GM23338 (cell line): ENCODE results near the gene TLE2. TPM values are rescaled to one million over a fixed set of nuclear protein-coding genes. Genes with fewer than 3 reads are reported as not detected.

Source experiments
- ATAC-seq: fragments of 200-7000 bp; cut with Tn5 transposase; 3 replicates; pipeline ENCODE4 v1.9.1; 2020
- DNase-seq: peaks from one replicate; pipeline ENCODE4 v3.0.0-alpha.2; 2015; ENCODE audit warnings: low spot score
- H2AFZ ChIP-seq: fragments of 200-600 bp; sonication (generic); 2 replicates; pipeline ENCODE4 v1.8.0; 2016; ENCODE audit warnings: antibody characterized with exemption, mild to moderate bottlenecking, moderate library complexity
- H3F3A ChIP-seq: fragments of 200-600 bp; sonication (generic); replicated peaks from 2 replicates; pipeline ENCODE4 v1.8.0; 2017; ENCODE audit warnings: antibody characterized with exemption, mixed run types, low read depth
- H3K27ac ChIP-seq: fragments of 200-600 bp; sonication (generic); 2 replicates; pipeline ENCODE4 v1.6.1; 2016; ENCODE audit warnings: low read depth
- H3K27me3 ChIP-seq: fragments of 200-600 bp; sonication (generic); 2 replicates; pipeline ENCODE4 v1.8.0; 2016; ENCODE audit warnings: mild to moderate bottlenecking, mixed run types, moderate library complexity; ENCODE audit not compliant: insufficient read depth
- H3K36me3 ChIP-seq: fragments of 200-600 bp; sonication (generic); 2 replicates; pipeline ENCODE4 v1.8.0; 2016; ENCODE audit warnings: mild to moderate bottlenecking; ENCODE audit not compliant: insufficient read depth
- H3K4me1 ChIP-seq: fragments of 200-600 bp; sonication (generic); 2 replicates; pipeline ENCODE4 v1.8.0; 2016; ENCODE audit warnings: mild to moderate bottlenecking, moderate library complexity; ENCODE audit not compliant: insufficient read depth
- H3K4me2 ChIP-seq: fragments of 200-600 bp; sonication (generic); 2 replicates; pipeline ENCODE4 v1.7.1; 2017; ENCODE audit warnings: mixed run types
- H3K4me3 ChIP-seq: fragments of 200-600 bp; sonication (generic); 2 replicates; pipeline ENCODE4 v1.6.1; 2016; ENCODE audit warnings: mixed run types
- H3K79me2 ChIP-seq: fragments of 200-600 bp; sonication (generic); replicated peaks from 2 replicates; pipeline ENCODE4 v1.8.0; 2017; ENCODE audit warnings: mild to moderate bottlenecking; ENCODE audit not compliant: insufficient read depth
- H3K9me2 ChIP-seq: fragments of 200-600 bp; sonication (generic); 2 replicates; pipeline ENCODE4 v1.8.0; 2017; ENCODE audit not compliant: insufficient read depth
- H4K20me1 ChIP-seq: fragments of 200-600 bp; sonication (generic); replicated peaks from 2 replicates; pipeline ENCODE4 v1.8.0; 2017; ENCODE audit warnings: mild to moderate bottlenecking; ENCODE audit not compliant: insufficient read depth
- H3K27ac Mint-ChIP-seq: 2 replicates; pipeline ENCODE4 v1.8.0; 2020; ENCODE audit warnings: inconsistent platforms, mild to moderate bottlenecking, moderate library complexity, mixed read lengths
- H3K27me3 Mint-ChIP-seq: 3 replicates; pipeline ENCODE4 v1.8.0; 2022; ENCODE audit warnings: low read depth, mild to moderate bottlenecking, moderate library complexity, mixed read lengths, inconsistent platforms; ENCODE audit not compliant: insufficient read depth, poor library complexity
- H3K36me3 Mint-ChIP-seq: 3 replicates; pipeline ENCODE4 v1.8.0; 2021; ENCODE audit warnings: low read depth, mild to moderate bottlenecking, inconsistent platforms, moderate library complexity, mixed read lengths
- H3K4me1 Mint-ChIP-seq: 3 replicates; pipeline ENCODE4 v1.8.0; 2020; ENCODE audit warnings: mild to moderate bottlenecking, inconsistent platforms, mixed read lengths
- H3K4me3 Mint-ChIP-seq: 3 replicates; pipeline ENCODE4 v1.8.0; 2021; ENCODE audit warnings: moderate library complexity, mild to moderate bottlenecking, inconsistent platforms, mixed read lengths
- H3K9me3 Mint-ChIP-seq: 3 replicates; pipeline ENCODE4 v1.8.0; 2020; ENCODE audit warnings: moderate library complexity, mild to moderate bottlenecking, inconsistent platforms, mixed read lengths
- CREB1 ChIP-seq: fragments of 250-450 bp; sonication (Bioruptor Pico); IDR thresholded peaks from 2 replicates; pipeline ENCODE4 v1.5.0; 2020; ENCODE audit warnings: low read depth, mild to moderate bottlenecking, moderate library complexity
- EZH2 ChIP-seq: fragments of 200-600 bp; sonication (generic); IDR thresholded peaks from one replicate; pipeline ENCODE4 v1.8.0; 2017; ENCODE audit warnings: antibody characterized with exemption, mild to moderate bottlenecking, low read depth; ENCODE audit not compliant: unreplicated experiment
- EZH2phosphoT487 ChIP-seq: fragments of 200-600 bp; sonication (generic); IDR thresholded peaks from one replicate; pipeline ENCODE4 v1.8.1; 2018; ENCODE audit warnings: antibody characterized with exemption; ENCODE audit not compliant: unreplicated experiment
- JUNB ChIP-seq: IDR thresholded peaks from one replicate; pipeline ENCODE4 v1.6.1; 2016; ENCODE audit warnings: antibody characterized with exemption; ENCODE audit not compliant: unreplicated experiment
- NANOG ChIP-seq: IDR thresholded peaks from 2 replicates; pipeline ENCODE4 v1.6.1; 2016; ENCODE audit warnings: antibody characterized with exemption, borderline replicate concordance
- POLR2AphosphoS5 ChIP-seq: IDR thresholded peaks from 2 replicates; pipeline ENCODE4 v1.6.1; 2016; ENCODE audit warnings: antibody characterized with exemption, low read depth
- STAT1 ChIP-seq: IDR thresholded peaks from one replicate; pipeline ENCODE4 v1.6.1; 2016; ENCODE audit warnings: antibody characterized with exemption; ENCODE audit not compliant: unreplicated experiment
- ZNF114 ChIP-seq: fragments of 250-450 bp; sonication (Bioruptor Pico); IDR thresholded peaks from 2 replicates; pipeline ENCODE4 v1.5.0; 2020; ENCODE audit warnings: mild to moderate bottlenecking, moderate library complexity
- ZNF331 ChIP-seq: fragments of 250-450 bp; sonication (Bioruptor Pico); IDR thresholded peaks from 2 replicates; pipeline ENCODE4 v1.5.0; 2020; ENCODE audit warnings: low read depth, mild to moderate bottlenecking, moderate library complexity
- polyA plus RNA-seq: library from polyadenylated mRNA; unstranded; fragments of >200 nt; fragmentation: Nextera tagmentation; extraction: Ambion mirVana; gene quantifications from 2 replicates; pipeline ENCODE4 v1.2.1, GENCODE V29; 2016
- total RNA-seq: library from RNA; depleted of rRNA; stranded (reverse); fragments of >200 nt; shearing (Covaris generic); gene quantifications from 2 replicates; pipeline ENCODE4 v1.2.3, GENCODE V29; 2014
- TF ChIP-seq, protein P1 (sequence below), 2 experiments: fragments of 200-600 bp in 1 of 2; sonication (generic) in 1 of 2; conservative IDR thresholded peaks; 2 replicates each; pipeline versions ENCODE4 v1.5.1 to v1.6.1; 2016 to 2017; ENCODE audit warnings: antibody characterized with exemption in 2 of 2, low read depth in 2 of 2, mild to moderate bottlenecking in 2 of 2, moderate library complexity in 1 of 2
- TF ChIP-seq, protein P2 (sequence below): IDR thresholded peaks from 2 replicates; pipeline ENCODE4 v1.6.1; 2016; ENCODE audit warnings: antibody characterized with exemption
- TF ChIP-seq, protein P3 (sequence below): IDR thresholded peaks from one replicate; pipeline ENCODE4 v1.6.1; 2018; ENCODE audit warnings: antibody characterized with exemption; ENCODE audit not compliant: unreplicated experiment

The TLE2 gene
- total and polyA plus RNA-seq, 2 experiments from 2014 or later, result 5.2 to 22.8 TPM

DNA sequence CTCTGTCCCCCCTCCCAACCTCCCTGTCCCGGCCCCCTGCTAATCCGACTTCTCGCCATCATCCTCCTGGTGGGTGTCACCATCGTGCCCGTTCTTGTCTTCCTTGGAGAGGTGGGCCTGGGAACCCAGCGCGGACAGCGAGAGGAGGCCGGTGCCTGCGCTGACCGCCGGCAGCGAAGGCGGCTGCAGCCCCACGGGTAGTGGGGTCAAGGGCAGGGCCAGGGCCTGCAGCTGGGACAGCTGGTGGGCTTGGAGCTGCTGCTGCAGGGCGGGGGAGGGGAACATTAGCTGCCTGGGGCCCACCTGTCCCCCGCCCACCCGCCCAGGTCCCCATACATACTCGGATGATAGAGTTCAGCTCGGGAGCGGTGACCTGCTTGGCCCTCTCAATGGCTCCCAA lies 24.7 kb upstream of the TLE2 start (continued):
- TF ChIP-seq EZH2phosphoT487 (no peak), CREB1 (CRISPR knock-in tag) (no peak)
- TF ChIP-seq, protein P1, sequence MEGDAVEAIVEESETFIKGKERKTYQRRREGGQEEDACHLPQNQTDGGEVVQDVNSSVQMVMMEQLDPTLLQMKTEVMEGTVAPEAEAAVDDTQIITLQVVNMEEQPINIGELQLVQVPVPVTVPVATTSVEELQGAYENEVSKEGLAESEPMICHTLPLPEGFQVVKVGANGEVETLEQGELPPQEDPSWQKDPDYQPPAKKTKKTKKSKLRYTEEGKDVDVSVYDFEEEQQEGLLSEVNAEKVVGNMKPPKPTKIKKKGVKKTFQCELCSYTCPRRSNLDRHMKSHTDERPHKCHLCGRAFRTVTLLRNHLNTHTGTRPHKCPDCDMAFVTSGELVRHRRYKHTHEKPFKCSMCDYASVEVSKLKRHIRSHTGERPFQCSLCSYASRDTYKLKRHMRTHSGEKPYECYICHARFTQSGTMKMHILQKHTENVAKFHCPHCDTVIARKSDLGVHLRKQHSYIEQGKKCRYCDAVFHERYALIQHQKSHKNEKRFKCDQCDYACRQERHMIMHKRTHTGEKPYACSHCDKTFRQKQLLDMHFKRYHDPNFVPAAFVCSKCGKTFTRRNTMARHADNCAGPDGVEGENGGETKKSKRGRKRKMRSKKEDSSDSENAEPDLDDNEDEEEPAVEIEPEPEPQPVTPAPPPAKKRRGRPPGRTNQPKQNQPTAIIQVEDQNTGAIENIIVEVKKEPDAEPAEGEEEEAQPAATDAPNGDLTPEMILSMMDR (conservative IDR thresholded peaks at IDR 0.05; ENCODE audit: low read depth in 2 of 2), result no peak

DNA sequence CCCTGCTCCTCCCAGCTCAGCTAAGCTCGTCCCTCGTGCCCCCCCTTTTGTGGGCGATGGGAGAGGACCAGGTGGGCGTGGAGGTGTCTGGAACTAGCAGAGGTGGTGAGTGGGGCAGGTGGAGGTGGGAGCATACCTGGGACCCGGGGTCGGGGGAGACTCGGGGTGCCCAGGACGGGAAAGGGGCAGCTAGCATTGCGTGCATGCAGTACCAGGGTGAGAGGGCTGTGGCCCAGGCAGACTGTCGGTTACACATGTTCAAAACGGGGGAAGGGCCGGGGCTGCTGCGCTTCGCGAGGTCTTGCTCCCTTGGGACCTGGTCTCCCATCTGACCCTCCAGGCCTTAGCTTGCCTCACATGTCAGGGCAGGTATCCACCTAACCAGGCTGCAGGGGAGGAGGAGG lies 24.1 kb upstream of the TLE2 start:
- ATAC-seq (no peak), DNase-seq (no peak)
- H3K4me2 ChIP-seq, result no peak overlapping the region
- Mint-ChIP-seq H3K4me1 (peaks cover 31% of the 10 kb centered on the region), H3K9me3 (no peaks in the 10 kb centered on the region), H3K27ac (no peak overlapping the region), H3K4me3 (no peak overlapping the region), H3K36me3 (peaks cover 22% of the 10 kb centered on the region), H3K27me3 (peaks cover 35% of the 10 kb centered on the region)
- H3K4me3 ChIP-seq, result no peak overlapping the region
- no peaks in the 10 kb centered on the region; the same call in 1 of the 2 replicates for H4K20me1 ChIP-seq
- peaks cover 9% of the 10 kb centered on the region for H3K27me3 ChIP-seq
- no peaks in the 10 kb centered on the region for H3K79me2 ChIP-seq
- H3F3A ChIP-seq, result peaks cover 10% of the 10 kb centered on the region; the same call in 1 of the 2 replicates
- H3K27ac ChIP-seq, result no peak overlapping the region
- H3K36me3 ChIP-seq, result no peaks in the 10 kb centered on the region
- no peak overlapping the region for H2AFZ ChIP-seq
- no peaks in the 10 kb centered on the region for H3K9me2 ChIP-seq
- peaks cover 42% of the 10 kb centered on the region; the same call in 1 of the 2 replicates for H3K4me1 ChIP-seq
- TF ChIP-seq NANOG (no peak), ZNF331 (no peak), STAT1 (no peak), EZH2phosphoT487 (no peak), JUNB (no peak), CREB1 (CRISPR knock-in tag) (no peak), ZNF114 (CRISPR knock-in tag) (no peak), EZH2 (no peak), POLR2AphosphoS5 (no peak)
- TF ChIP-seq, protein P1 (conservative IDR thresholded peaks at IDR 0.05; ENCODE audit: low read depth in 2 of 2), result no peak
- TF ChIP-seq, protein P2, sequence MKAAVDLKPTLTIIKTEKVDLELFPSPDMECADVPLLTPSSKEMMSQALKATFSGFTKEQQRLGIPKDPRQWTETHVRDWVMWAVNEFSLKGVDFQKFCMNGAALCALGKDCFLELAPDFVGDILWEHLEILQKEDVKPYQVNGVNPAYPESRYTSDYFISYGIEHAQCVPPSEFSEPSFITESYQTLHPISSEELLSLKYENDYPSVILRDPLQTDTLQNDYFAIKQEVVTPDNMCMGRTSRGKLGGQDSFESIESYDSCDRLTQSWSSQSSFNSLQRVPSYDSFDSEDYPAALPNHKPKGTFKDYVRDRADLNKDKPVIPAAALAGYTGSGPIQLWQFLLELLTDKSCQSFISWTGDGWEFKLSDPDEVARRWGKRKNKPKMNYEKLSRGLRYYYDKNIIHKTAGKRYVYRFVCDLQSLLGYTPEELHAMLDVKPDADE, result no peak
- TF ChIP-seq, protein P3, sequence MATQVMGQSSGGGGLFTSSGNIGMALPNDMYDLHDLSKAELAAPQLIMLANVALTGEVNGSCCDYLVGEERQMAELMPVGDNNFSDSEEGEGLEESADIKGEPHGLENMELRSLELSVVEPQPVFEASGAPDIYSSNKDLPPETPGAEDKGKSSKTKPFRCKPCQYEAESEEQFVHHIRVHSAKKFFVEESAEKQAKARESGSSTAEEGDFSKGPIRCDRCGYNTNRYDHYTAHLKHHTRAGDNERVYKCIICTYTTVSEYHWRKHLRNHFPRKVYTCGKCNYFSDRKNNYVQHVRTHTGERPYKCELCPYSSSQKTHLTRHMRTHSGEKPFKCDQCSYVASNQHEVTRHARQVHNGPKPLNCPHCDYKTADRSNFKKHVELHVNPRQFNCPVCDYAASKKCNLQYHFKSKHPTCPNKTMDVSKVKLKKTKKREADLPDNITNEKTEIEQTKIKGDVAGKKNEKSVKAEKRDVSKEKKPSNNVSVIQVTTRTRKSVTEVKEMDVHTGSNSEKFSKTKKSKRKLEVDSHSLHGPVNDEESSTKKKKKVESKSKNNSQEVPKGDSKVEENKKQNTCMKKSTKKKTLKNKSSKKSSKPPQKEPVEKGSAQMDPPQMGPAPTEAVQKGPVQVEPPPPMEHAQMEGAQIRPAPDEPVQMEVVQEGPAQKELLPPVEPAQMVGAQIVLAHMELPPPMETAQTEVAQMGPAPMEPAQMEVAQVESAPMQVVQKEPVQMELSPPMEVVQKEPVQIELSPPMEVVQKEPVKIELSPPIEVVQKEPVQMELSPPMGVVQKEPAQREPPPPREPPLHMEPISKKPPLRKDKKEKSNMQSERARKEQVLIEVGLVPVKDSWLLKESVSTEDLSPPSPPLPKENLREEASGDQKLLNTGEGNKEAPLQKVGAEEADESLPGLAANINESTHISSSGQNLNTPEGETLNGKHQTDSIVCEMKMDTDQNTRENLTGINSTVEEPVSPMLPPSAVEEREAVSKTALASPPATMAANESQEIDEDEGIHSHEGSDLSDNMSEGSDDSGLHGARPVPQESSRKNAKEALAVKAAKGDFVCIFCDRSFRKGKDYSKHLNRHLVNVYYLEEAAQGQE, result no peak
